ENCODE results near the gene CLVS2.

DNA sequence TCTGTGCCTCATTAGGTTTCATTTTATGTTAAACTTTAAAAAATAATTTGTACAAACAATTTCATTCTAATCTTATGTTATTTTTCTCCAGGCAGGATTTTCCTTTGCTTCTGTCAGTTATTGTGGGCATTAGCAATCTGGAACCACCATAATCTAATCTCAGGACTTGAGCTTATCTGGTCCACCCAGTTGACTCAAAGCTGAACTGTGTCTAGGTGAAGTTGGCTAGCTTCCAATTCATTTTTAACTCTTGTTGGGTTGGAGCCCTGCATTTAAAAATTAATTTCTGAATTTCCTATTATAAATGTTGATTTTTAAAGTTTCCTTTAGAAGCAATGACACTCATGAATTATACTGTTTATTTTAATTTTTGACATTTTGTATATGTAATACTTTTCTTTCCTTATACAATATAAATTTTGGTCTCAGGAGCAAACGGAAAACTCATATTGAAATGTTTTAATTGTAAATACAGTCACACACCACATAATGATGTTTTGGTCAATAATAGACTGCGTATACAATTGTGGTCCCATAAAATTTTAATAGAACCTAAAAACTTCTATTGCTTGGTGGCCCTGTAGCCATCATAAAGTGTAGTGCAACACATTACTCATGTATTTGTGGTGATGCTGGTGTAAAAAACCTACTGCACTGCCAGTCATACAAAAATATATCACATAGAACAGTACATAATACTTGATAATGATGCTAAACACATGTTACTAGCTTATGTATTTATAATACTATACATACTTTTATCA lies 121.3 kb downstream of the CLVS2 start:
- TF ChIP-seq YY1 (IDR thresholded peaks at IDR 0.05; ENCODE audit: insufficient read depth, insufficient read length), result no peak
- TF ChIP-seq ZNF274 (IDR thresholded peaks at IDR 0.05; ENCODE audit: low read depth, low read length), result no peak
